GM20000 (cell line): ENCODE results near the gene ASPDH.

ENCODE experiments used
- DNase-seq: peaks from one replicate; pipeline ENCODE4 v3.0.0; 2012; ENCODE audit warnings: low spot score
- TF ChIP-seq, protein P1 (sequence below): IDR thresholded peaks from 2 replicates; pipeline ENCODE4 v1.5.1; 2012; ENCODE audit warnings: mild to moderate bottlenecking, control low read depth; ENCODE audit errors: extremely low read depth, missing control alignments

Gene ASPDH

DNA sequence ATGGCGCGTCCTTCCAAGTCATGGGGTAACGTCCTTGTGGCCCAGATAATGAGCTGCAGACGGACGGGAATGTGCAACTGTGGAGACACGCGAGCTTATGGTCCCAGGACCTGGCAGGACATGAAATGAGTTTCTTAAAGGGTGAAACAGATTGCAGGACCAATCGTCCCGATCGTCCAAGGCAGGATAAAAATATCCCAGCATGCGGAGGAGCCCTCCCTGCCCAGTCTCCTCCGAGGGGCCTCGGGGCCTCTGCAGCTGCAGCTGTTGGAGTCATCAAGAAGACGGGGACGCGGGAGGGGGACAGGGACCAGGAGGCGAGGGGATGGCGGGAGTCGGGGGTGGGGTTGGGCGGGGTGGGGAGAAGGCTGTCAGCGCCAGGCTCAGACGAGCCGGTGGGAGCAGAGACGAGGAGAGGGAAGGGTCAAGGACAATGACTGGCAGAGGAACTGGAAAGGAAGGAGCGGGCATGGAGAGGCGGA, 22.7 kb downstream of the ASPDH start:
- TF ChIP-seq, protein P1, sequence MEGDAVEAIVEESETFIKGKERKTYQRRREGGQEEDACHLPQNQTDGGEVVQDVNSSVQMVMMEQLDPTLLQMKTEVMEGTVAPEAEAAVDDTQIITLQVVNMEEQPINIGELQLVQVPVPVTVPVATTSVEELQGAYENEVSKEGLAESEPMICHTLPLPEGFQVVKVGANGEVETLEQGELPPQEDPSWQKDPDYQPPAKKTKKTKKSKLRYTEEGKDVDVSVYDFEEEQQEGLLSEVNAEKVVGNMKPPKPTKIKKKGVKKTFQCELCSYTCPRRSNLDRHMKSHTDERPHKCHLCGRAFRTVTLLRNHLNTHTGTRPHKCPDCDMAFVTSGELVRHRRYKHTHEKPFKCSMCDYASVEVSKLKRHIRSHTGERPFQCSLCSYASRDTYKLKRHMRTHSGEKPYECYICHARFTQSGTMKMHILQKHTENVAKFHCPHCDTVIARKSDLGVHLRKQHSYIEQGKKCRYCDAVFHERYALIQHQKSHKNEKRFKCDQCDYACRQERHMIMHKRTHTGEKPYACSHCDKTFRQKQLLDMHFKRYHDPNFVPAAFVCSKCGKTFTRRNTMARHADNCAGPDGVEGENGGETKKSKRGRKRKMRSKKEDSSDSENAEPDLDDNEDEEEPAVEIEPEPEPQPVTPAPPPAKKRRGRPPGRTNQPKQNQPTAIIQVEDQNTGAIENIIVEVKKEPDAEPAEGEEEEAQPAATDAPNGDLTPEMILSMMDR: no peak

DNA sequence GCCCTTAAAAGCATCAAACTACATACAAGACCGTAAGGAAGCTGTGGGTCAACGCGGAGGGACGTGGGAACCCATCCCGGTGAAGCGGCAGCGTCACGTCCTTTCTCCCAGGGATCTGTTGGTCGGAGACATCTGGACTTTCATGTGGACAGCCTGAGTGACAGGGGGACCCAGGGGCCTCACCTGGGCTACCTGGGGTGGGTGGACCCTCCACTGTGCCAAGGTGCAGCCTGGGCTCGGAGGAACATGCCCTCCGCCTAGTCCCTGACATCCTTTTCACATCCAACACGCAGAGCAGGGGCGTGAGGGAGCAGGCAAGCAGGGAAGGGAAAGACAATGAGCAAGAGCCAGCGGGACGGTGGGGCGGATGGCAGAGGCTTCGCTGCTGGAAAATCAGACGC, 23.3 kb downstream of the ASPDH start:
- TF ChIP-seq, protein P1: no peak

More for the DNA sequence above, 22.7 kb downstream of the ASPDH start:
- no peak for DNase-seq

DNA sequence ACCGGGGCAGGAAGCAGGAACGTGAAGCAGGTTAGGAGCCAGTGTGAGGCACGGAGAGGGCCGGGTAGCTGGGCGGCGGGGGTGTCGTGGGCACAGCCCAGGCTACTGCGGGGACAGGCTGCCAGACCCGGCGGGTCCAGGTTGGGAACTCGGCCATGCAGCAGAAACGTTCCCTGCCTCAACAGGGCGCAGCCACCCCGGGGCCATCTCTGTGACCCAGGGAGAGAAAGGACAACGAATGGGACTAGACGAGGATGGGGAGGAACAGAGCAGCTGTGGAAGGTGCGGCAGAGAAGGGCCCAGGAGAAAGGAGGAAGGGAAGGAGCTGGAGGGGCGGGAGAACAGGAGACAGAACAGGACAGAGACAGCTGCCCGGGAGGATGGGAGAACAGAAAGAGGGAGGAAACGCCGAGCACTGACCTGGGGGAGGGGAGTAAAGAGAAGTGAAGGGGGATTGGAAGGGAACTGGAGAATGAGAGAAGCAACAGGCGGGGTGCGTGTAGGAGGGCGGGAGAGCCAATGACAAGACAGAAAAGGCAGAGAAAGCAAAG, 24.2 kb downstream of the ASPDH start:
- TF ChIP-seq, protein P1: no peak
- DNase-seq: no peak

More for the DNA sequence above, 23.3 kb downstream of the ASPDH start:
- no peak for DNase-seq

DNA sequence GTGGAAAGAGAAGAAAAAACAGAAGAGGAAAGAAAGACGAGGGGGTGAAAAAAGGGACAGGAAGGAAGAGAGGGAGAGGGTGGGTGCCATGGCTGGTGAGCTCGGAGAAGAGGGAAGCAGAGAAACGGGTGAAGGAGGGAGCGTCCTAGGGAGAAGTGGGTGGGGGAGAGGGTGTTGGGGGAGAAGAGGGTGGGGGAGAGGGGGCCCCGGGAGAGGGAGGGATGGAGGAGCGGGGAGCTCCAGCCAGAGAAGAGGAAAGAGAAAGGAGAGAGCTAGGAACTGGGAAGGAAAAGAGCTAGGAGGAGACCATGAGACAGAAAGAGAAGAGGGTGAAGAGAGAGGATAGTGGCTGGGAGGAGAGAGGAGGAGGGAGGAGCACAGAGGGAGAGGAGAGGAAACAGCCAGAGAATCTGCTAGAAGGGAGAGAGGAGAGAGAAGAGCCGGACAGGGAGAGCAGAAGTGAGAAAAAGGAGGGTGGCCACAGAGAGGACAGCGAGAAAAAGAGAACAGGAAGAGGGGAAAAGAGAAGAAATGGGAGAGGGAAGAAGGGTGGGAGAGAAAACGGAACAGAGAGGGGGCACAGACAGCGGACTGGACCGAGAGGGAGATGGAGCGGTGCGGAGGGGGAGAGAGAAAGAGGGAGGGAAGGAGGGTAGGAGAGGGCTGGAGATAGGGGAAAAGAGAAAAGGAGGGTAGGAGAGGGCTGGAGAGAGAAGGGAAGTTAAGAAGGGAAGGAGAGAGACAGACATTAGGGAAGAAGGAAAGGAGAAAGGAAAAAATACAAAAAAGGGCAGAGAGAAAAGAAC, 25.1 kb downstream of the ASPDH start:
- TF ChIP-seq, protein P1: no peak
- DNase-seq: no peak

DNA sequence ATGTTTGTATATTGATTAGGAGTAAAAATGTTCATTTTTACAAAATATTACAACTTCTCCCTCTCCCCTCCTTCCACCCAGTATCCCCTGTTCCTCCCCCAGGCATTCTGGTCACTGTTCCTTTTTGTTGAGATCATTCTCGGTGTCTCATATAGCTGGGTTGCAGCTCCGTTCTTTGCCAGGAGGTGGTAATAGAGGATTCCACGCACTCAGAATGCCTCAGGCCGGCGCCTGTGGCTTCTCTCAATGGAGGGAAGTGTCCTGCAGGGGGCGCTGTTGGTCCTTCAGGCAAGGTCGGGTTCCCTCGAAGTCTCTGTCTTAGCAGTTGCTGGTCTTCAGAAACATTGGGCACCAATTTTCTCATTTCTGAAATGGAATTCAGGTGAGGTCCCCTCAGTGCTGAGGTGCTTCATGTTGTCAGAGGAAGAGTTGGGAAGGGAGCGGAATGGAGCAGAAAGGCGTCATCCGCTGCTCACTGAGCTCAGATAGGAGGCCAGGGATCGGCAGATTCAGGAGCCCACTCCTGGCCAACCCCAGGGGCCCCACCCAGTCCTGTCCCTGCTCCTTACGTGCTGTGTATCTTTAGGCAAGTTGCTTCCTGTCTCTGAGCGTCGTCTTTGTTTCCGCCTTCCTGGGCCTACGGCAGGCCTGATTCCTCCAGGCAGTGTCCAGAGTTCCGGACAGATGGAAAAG, 26.7 kb downstream of the ASPDH start:
- TF ChIP-seq, protein P1: peak; percentile 20
- no peak for DNase-seq

DNA sequence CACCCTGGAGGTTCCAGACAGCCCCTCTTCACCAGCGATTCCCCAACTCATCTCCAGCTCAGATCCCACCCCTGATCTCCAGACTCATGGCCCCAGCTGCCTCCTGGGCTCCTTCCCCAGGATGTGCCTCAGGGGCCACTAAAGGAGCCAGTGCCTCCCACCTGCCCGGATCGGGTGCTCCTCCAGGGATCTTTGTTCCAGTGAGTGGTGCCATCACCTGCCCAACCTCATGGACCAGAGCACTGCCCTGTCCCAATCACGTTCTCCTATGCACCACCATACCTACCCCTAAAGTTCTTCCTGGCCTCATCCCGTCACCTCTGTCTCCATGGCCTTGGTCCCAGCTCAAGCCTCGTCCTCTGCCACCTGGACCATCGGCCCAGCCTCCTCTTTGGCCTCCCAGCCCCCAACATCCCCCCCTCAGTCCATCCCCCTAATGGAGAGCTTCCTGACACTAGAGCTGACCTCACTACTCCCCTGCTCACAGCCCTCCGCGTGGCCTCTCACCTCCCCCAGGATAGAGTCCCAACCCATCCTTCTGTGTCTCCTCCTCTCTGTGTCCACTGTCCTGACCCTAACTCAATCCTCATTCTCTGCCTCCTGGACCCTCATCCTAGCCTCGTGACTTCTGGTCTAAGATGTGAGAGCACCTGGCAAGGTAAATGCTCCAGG, 28.3 kb downstream of the ASPDH start:
- no peak for DNase-seq
- TF ChIP-seq, protein P1: no peak
